ENCODE results near the gene NOD1.
A peak's percentile ranks its signal among the peaks of the same experiment; 100 is the strongest.

Gene NOD1

DNA sequence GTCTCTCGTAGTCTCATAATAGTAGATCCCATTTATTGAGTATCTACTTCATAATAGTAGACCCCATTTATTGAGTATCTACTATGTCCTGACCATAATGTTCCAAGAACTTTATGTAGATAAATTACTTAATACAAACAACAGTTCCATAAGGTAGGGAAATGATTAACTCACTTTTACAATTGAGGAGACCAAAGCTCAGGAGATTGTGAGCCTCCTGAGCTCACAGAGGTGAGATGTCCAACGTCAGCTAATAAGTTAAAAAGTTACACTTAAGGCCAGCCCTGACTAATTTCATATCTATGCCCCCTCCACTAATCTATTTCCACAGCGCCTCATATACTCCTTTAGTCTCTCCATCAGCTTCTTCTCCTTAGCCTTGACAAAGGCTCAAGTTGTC is 43.6 kb upstream of the NOD1 start:
- no peak overlapping the region for H3K4me3 ChIP-seq (ENCODE audit: low read depth, low read length)
- DNase-seq (ENCODE audit: low read depth), result no peak
- TF ChIP-seq, protein P1, sequence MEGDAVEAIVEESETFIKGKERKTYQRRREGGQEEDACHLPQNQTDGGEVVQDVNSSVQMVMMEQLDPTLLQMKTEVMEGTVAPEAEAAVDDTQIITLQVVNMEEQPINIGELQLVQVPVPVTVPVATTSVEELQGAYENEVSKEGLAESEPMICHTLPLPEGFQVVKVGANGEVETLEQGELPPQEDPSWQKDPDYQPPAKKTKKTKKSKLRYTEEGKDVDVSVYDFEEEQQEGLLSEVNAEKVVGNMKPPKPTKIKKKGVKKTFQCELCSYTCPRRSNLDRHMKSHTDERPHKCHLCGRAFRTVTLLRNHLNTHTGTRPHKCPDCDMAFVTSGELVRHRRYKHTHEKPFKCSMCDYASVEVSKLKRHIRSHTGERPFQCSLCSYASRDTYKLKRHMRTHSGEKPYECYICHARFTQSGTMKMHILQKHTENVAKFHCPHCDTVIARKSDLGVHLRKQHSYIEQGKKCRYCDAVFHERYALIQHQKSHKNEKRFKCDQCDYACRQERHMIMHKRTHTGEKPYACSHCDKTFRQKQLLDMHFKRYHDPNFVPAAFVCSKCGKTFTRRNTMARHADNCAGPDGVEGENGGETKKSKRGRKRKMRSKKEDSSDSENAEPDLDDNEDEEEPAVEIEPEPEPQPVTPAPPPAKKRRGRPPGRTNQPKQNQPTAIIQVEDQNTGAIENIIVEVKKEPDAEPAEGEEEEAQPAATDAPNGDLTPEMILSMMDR (conservative IDR thresholded peaks at IDR 0.05; ENCODE audit: low read depth, low read length), result no peak

DNA sequence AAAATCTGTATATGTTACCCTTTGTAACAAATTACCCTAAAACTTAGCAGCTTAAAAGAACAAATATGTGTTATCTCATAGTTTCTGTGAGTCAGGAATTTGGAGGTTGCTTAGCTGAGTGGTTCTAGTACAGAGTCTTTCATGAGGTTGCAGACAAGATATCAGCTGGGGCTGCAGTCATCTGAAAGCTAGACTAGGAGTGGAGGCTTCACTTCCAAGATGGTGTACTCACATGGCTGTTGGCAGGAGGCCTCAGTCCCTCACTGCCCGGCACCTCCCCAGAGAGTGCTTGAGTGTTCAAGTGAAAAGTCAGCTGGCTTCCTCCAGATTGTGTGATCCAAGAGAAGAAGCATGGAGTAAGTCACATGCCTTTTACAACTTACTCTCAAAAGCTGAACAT is 42.9 kb upstream of the NOD1 start:
- no peak overlapping the region for H3K4me3 ChIP-seq (ENCODE audit: low read depth, low read length)
- TF ChIP-seq, protein P1 (conservative IDR thresholded peaks at IDR 0.05; ENCODE audit: low read depth, low read length), result no peak
- peak; percentile 84 for DNase-seq (ENCODE audit: low read depth)

DNA sequence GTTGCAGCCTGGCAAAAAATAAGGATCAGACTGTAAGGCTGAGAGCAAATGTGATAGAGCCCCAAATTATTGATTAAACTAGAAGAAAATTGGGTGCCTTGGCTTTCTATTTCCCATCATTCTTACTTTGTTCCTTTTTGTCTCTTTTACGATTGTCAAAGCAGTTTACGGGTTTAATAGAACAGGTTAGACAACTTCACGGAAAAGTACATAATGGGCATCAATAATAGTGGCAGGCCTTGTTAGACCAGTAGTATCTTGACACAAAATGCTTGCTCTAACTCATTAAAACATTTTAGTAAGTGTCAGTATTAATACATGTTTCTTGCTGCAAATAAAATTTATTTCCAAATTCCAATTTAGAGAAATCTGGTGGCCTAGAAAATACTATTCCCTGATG is 40.5 kb upstream of the NOD1 start:
- no peak overlapping the region for H3K4me3 ChIP-seq (ENCODE audit: low read depth, low read length)
- DNase-seq (ENCODE audit: low read depth), result no peak
- TF ChIP-seq, protein P1 (conservative IDR thresholded peaks at IDR 0.05; ENCODE audit: low read depth, low read length), result no peak

DNA sequence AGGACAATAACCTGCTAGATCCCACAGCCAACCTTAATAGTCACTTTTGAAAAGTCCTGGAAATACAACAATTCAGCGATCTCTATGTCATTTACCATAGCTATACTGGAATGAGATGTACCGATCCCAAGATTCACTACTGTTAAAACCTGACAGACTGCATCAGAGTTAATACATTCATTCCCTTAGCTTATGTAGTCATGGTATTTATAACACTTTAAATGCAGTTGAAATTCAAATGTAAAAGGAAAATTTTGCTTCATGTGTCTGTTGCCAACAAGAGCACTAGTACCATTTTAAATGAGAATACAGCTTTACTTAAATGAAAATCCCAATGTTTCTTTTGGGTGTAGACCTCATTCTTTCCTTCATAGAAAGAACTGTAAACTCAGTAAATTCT is 37.2 kb upstream of the NOD1 start:
- TF ChIP-seq, protein P1 (conservative IDR thresholded peaks at IDR 0.05; ENCODE audit: low read depth, low read length), result no peak
- DNase-seq (ENCODE audit: low read depth), result no peak
- no peak overlapping the region for H3K4me3 ChIP-seq (ENCODE audit: low read depth, low read length)

DNA sequence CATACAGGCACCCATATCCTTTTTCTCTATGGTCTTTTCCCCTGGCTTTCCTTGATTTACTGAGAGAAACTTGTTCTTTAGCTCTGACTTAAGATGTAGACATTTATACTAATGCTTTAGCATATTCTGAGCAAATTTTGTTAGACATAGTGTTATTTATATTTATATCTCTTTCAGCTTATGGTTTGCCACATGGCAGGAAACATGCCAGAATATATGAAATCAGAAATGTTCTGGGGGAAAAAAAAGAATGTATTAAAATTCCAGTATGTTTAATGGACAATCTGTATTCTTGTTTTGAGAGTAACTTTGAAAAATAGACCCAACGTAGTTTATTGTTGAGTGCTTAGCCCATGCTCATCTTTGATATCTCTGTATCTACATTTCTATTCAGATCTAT is 36.2 kb upstream of the NOD1 start:
- H3K4me3 ChIP-seq (ENCODE audit: low read depth, low read length), result no peak overlapping the region
- TF ChIP-seq, protein P1 (conservative IDR thresholded peaks at IDR 0.05; ENCODE audit: low read depth, low read length), result no peak
- no peak for DNase-seq (ENCODE audit: low read depth)

DNA sequence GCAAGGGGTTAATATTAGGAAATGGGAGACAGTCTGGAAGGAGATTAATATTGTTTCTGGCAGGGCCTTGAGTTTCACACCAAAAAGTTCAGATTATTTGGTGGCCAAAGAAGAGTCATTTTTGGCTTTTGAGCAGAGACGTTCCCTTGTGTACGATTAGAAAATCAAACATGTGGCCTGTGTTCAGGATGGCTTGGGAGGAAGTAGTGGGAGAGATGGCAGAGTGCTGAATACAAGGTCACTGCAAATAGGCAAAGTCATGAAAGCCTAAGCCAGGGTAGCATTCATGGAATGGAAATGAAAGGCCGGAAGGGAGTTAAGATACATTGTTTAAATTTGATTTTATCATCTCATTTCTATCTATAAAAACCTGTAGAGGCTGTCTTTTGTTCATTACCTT is 35.6 kb upstream of the NOD1 start:
- DNase-seq (ENCODE audit: low read depth), result no peak

DNA sequence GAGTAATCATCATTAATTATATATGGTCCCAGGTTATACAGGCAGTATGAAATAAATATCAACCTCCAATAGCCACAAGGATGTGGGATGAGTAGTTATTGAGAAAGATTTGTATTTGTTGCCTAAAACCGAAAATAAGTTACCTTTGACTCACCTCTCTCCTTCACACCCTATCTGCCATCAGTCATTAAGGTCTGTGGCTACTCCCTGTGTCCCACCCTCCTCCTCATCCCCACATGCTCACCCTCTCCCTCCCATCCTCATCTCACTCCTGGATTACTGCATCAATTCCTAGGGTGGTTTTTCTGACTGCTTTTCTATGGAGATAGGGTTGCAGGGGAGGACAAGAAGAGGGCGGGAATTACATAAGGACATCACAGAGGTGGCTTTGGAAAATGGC is 35.2 kb upstream of the NOD1 start:
- DNase-seq (ENCODE audit: low read depth), result no peak
- H3K4me3 ChIP-seq (ENCODE audit: low read depth, low read length), result no peak overlapping the region
- TF ChIP-seq, protein P1 (conservative IDR thresholded peaks at IDR 0.05; ENCODE audit: low read depth, low read length), result no peak

More for the DNA sequence above, 35.6 kb upstream of the NOD1 start:
- H3K4me3 ChIP-seq (ENCODE audit: low read depth, low read length), result no peak overlapping the region
- TF ChIP-seq, protein P1 (conservative IDR thresholded peaks at IDR 0.05; ENCODE audit: low read depth, low read length), result no peak
